NCI-H460 (cell line): ENCODE results near the gene LEO1. TPM values are rescaled to one million over a fixed set of nuclear protein-coding genes. Genes with fewer than 3 reads are reported as not detected.
A peak's percentile ranks its signal among the peaks of the same experiment; 100 is the strongest.

Experiments used
- DNase-seq: peaks from one replicate; pipeline ENCODE4 v3.0.0-alpha.2; 2016; ENCODE audit warnings: low read depth; ENCODE audit errors: extremely low read depth
- small RNA-seq, 2 experiments: library from RNA; depleted of rRNA; stranded (forward); fragments of <200 nt; gene quantifications; one replicate each; pipeline ENCODE3, GENCODE V24; 2014
- total RNA-seq: library from RNA; depleted of rRNA; stranded (reverse); fragments of >200 nt; shearing (Covaris generic); gene quantifications from 2 replicates; pipeline ENCODE4 v1.2.3, GENCODE V29; 2014; rRNA removed

LEO1 gene
- total RNA-seq, 1 experiment from 2014 or later = 75.9 TPM

GRCh38 chr15:51935466-51936104, 36.0 kb downstream of the LEO1 start:
- DNase-seq = no peak

DNA sequence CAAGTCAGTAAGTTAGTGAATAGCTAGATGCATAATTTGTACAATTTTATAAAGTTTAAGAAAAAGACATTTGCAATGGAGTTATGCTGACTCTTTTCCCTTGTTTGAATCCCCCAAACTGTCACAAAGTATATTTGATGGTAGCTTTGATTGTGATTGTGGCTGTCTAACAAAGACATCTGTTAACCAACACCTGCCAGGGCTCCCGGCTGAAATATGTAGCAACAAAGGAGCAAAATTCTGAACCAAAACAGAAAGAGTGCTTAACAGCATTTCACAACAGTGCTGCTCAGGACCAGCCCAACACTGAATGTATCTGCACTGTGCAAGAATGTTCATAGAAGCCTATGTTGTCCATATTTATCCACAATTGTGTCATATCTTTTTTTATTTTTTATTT, 39.4 kb downstream of the LEO1 start:
- DNase-seq = no peak

- no peak for DNase-seq
Measured at GRCh38 chr15:51931638-51932037, 39.9 kb downstream of the LEO1 start.

- no peak for DNase-seq
Measured at GRCh38 chr15:51931016-51931415, 40.6 kb downstream of the LEO1 start.

- DNase-seq = no peak
Measured at GRCh38 chr15:51926809-51927208, 44.8 kb downstream of the LEO1 start.

DNA sequence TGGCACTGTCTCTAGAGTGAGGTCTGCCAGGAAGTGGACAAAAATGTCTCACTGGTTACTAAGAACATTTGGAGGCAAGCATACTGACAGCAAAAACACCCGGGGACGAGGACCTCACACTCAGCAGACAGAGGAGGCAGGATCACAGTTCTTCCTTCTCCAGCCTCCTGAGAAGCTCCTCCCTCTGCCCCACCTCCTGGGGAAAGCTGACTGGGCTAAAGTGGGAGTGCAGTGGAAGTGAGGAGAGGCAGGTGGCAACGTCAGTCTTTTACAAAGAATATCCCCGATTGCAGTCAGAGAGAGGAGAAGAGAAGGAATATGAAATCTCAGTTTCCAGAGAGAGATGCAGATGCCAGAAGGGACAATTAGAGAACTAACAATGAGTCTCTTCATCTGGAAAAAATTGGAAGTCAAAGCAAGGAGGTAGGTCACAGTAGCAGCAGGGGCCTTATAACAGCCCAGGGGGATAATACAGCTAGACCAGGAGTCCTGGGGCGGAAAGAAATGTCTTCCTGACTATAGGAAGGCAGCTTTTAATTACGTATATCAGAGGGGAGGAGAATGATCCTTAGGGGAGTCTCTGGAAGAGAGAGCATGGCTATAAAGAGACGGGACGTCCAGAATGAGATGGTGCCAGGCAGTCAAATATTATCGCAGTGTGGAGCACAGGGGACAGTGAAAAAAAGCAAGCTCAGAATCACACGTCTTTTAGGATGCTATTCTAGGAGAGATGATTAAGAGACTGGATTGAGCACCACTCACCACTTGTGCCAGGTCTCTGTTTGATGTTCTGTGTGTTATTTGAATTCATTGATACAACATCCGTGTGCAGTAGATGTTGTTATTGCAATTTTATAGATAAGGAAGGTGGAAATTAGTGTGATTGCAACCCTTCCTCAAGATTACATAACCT, 47.2 kb downstream of the LEO1 start:
- no peak for DNase-seq

GRCh38 chr15:51917493-51917892, 54.1 kb downstream of the LEO1 start:
- peak; percentile 31 for DNase-seq

DNA sequence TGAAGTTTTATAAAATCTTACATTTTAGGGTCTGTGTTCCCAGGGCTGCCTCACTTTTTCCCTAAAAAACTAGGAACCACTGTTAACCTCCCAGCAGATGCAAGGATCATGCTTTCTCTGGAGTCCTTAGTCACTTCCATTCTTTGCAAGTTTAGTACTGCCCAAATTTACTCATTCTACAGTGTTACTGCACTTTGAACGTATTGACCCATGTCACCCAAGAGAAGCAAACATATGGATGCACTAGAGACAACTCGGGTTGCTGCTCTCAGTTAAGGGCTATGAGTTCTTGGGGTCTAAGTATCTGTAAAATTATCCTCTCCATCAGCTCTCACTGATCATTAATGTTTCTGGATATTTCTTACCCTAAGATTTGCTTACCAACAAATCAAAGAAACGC, 59.0 kb downstream of the LEO1 start:
- no peak for DNase-seq

GRCh38 chr15:51909584-51909983, 62.0 kb downstream of the LEO1 start:
- no peak for DNase-seq

DNA sequence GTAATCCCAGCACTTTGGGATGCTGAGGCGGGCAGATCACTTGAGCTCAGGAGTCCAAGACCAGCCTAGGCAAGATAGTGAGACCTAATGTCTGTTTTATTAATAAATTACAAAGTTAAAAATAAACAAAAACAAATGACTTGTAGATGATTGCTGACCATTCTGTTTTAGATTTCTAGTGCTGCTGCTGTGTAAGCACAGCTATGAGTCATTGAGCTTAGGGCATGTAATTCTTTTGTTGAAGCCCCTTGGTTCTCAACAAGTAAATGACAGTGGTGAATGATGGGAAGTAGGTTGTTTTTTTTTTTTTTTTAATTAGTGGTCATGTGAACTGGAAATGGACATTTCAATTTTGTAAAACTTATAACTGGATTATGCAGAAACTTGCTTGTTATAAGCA, 63.3 kb downstream of the LEO1 start:
- no peak for DNase-seq

- DNase-seq = peak; percentile 14
Measured at GRCh38 chr15:51907136-51907862, 64.3 kb downstream of the LEO1 start.

DNA sequence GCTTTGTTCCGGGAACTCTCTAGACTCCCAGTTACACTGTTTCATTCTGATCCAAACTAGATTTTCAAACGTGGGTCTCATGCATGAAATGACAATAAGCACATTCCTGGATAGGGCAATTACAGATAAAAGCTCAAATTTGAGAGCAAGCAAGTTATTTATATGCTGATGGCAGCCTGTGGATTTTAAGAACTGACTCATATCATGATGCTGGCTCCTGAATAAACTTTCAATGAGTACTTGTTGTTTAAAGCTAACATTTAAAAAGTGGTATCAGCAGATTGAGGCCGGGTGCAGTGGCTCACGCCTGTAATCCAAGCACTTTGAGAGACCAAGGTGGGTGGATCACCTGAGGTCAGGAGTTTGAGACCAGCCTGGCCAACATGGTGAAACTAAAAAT, 66.6 kb downstream of the LEO1 start:
- DNase-seq = no peak

GRCh38 chr15:51904421-51904820, 67.2 kb downstream of the LEO1 start:
- DNase-seq = no peak

DNA sequence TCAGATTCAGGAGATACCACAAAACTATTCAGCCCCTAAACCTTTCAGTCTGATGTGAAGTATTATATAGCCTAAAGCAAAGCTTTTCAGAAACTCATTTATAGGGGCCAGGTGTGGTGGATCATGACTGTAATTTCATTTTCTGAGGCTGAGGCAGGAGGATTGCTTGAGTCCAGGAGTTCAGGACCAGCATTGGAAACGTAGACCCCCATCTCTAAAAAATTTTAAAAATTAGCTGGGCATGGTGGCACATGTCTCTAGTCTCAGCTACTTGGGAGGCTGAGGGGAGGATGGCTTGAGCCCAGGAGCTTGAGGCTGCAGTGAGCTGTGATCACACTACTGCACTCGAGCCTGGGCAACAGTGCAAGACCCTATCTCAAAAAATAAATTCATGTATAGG, 82.1 kb downstream of the LEO1 start:
- no peak for DNase-seq

GRCh38 chr15:51888593-51889195, 82.9 kb downstream of the LEO1 start:
- peak; percentile 25 for DNase-seq

Small RNA genes within 50 kb of the gene (small RNA-seq; reads per million reads assigned to genes)
- gene RNU6-90P = 0 reads per million in 2 experiments

Other genes with a start within 250 kb of the LEO1 start
- gene LYSMD2, start 234.1 kb downstream of the LEO1 start, total RNA-seq = 22.5 and 23.5 TPM in 2 replicates
- gene TMOD2, start 220.2 kb downstream of the LEO1 start, total RNA-seq = 0.72 TPM in 2 replicates
- gene TMOD3, start 142.1 kb downstream of the LEO1 start, total RNA-seq = 59.0 and 60.7 TPM in 2 replicates
- gene MAPK6, start 47.4 kb upstream of the LEO1 start, total RNA-seq = 153 and 160 TPM in 2 replicates
- not detected in 2 replicates for gene BCL2L10, start 141.0 kb upstream of the LEO1 start, total RNA-seq
- 113 and 121 TPM in 2 replicates for gene GNB5, start 219.6 kb upstream of the LEO1 start, total RNA-seq